WTC11 (cell line): Measurements from ENCODE around the gene ELP2.

Source experiments
- ATF1 ChIP-seq: sonication (generic); formaldehyde crosslinking; IDR thresholded peaks from 2 replicates; pipeline ENCODE4 v1.8.1; 2023; ENCODE audit warnings: mild to moderate bottlenecking, moderate library complexity, missing genetic modification reagents
- ETV6 ChIP-seq: sonication (generic); formaldehyde crosslinking; IDR thresholded peaks from 2 replicates; pipeline ENCODE4 v1.8.1; 2022; ENCODE audit warnings: mild to moderate bottlenecking, missing genetic modification reagents
- FOXP1 ChIP-seq: sonication (generic); formaldehyde crosslinking; IDR thresholded peaks from 2 replicates; pipeline ENCODE4 v1.8.0; 2022; ENCODE audit warnings: missing genetic modification reagents, mild to moderate bottlenecking, moderate library complexity, borderline replicate concordance
- JUN ChIP-seq: sonication (generic); formaldehyde crosslinking; IDR thresholded peaks from 2 replicates; pipeline ENCODE4 v1.8.0; 2023; ENCODE audit warnings: mild to moderate bottlenecking, missing genetic modification reagents
- KAT7 ChIP-seq: sonication (generic); formaldehyde crosslinking; IDR thresholded peaks from 2 replicates; pipeline ENCODE4 v1.8.1; 2023; ENCODE audit warnings: missing genetic modification reagents, mild to moderate bottlenecking, borderline replicate concordance
- TEAD4 ChIP-seq: sonication (generic); formaldehyde crosslinking; IDR thresholded peaks from 2 replicates; pipeline ENCODE4 v1.8.0; 2022; ENCODE audit warnings: mild to moderate bottlenecking, missing genetic modification reagents
- ZNF416 ChIP-seq: fragments of 250-450 bp; sonication (Bioruptor Pico); IDR thresholded peaks from 2 replicates; pipeline ENCODE4 v1.9.0; 2021; ENCODE audit warnings: mild to moderate bottlenecking, inconsistent platforms
- TF ChIP-seq, protein P1 (sequence below): fragments of 200-600 bp; IDR thresholded peaks from 2 replicates; pipeline ENCODE4 v1.8.0; 2022; ENCODE audit warnings: antibody characterized with exemption
- TF ChIP-seq, protein P2 (sequence below): sonication (generic); formaldehyde crosslinking; IDR thresholded peaks from 2 replicates; pipeline ENCODE4 v1.8.1; 2023; ENCODE audit warnings: mild to moderate bottlenecking, missing genetic modification reagents, moderate library complexity
- TF ChIP-seq, protein P3 (sequence below): sonication (generic); formaldehyde crosslinking; IDR thresholded peaks from 2 replicates; pipeline ENCODE4 v1.8.1; 2022; ENCODE audit warnings: mild to moderate bottlenecking, moderate library complexity, missing genetic modification reagents
- TF ChIP-seq, protein P4 (sequence below): sonication (generic); formaldehyde crosslinking; IDR thresholded peaks from 2 replicates; pipeline ENCODE4 v1.8.1; 2023; ENCODE audit warnings: mild to moderate bottlenecking, moderate library complexity, missing genetic modification reagents

DNA sequence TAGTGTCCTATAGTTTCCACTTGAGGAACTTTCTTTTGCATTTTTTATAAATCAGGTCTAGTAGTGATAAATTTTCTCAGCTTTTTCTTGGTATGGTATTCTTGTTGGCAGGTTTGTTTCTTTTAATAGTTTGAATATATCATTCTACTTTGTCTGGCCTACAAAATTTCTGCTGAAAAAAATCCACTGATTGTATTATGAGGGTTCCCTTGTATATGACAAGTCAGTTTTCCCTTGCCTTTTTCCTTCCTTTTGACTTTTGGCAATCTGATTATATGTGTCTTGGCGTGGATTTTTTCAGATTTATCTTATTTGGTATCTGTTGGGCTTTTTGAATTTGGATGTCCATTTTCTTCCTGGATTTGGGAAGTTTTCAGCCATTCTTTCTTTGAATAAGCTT, 99.5 kb downstream of the ELP2 start:
- TF ChIP-seq, protein P1, sequence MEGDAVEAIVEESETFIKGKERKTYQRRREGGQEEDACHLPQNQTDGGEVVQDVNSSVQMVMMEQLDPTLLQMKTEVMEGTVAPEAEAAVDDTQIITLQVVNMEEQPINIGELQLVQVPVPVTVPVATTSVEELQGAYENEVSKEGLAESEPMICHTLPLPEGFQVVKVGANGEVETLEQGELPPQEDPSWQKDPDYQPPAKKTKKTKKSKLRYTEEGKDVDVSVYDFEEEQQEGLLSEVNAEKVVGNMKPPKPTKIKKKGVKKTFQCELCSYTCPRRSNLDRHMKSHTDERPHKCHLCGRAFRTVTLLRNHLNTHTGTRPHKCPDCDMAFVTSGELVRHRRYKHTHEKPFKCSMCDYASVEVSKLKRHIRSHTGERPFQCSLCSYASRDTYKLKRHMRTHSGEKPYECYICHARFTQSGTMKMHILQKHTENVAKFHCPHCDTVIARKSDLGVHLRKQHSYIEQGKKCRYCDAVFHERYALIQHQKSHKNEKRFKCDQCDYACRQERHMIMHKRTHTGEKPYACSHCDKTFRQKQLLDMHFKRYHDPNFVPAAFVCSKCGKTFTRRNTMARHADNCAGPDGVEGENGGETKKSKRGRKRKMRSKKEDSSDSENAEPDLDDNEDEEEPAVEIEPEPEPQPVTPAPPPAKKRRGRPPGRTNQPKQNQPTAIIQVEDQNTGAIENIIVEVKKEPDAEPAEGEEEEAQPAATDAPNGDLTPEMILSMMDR: no peak
- no peak for TF ChIP-seq TEAD4 (CRISPR knock-in tag)
- no peak for TF ChIP-seq JUN (CRISPR knock-in tag)
- TF ChIP-seq ETV6 (CRISPR knock-in tag): no peak
- TF ChIP-seq, protein P2, sequence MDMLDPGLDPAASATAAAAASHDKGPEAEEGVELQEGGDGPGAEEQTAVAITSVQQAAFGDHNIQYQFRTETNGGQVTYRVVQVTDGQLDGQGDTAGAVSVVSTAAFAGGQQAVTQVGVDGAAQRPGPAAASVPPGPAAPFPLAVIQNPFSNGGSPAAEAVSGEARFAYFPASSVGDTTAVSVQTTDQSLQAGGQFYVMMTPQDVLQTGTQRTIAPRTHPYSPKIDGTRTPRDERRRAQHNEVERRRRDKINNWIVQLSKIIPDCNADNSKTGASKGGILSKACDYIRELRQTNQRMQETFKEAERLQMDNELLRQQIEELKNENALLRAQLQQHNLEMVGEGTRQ: no peak
- TF ChIP-seq, protein P3, sequence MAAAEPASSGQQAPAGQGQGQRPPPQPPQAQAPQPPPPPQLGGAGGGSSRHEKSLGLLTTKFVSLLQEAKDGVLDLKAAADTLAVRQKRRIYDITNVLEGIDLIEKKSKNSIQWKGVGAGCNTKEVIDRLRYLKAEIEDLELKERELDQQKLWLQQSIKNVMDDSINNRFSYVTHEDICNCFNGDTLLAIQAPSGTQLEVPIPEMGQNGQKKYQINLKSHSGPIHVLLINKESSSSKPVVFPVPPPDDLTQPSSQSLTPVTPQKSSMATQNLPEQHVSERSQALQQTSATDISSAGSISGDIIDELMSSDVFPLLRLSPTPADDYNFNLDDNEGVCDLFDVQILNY (CRISPR knock-in tag): no peak
- no peak for TF ChIP-seq KAT7
- TF ChIP-seq ATF1 (CRISPR knock-in tag): no peak
- TF ChIP-seq, protein P4, sequence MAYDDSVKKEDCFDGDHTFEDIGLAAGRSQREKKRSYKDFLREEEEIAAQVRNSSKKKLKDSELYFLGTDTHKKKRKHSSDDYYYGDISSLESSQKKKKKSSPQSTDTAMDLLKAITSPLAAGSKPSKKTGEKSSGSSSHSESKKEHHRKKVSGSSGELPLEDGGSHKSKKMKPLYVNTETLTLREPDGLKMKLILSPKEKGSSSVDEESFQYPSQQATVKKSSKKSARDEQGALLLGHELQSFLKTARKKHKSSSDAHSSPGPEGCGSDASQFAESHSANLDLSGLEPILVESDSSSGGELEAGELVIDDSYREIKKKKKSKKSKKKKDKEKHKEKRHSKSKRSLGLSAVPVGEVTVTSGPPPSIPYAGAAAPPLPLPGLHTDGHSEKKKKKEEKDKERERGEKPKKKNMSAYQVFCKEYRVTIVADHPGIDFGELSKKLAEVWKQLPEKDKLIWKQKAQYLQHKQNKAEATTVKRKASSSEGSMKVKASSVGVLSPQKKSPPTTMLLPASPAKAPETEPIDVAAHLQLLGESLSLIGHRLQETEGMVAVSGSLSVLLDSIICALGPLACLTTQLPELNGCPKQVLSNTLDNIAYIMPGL (CRISPR knock-in tag): no peak
- TF ChIP-seq ZNF416: no peak
- no peak for TF ChIP-seq FOXP1 (CRISPR knock-in tag)
